Measurements from ENCODE around the gene CCDC107.

GRCh38 chr9:35661756-35662350 is 3.8 kb downstream of the CCDC107 start:
- TF ChIP-seq CTCF (IDR thresholded peaks at IDR 0.05) (no peak), ZFX (IDR thresholded peaks at IDR 0.05; ENCODE audit: borderline replicate concordance) (no peak)

Measured in 22Rv1 (cell line).